ENCODE results near the gene ATP2B3.

- TF ChIP-seq TBL1XR1 (IDR thresholded peaks at IDR 0.05; ENCODE audit: low read length in 2 of 2) (no peak), JUND (IDR thresholded peaks at IDR 0.05; ENCODE audit: borderline replicate concordance, low read depth, low read length) (no peak), JUND (tag; IDR thresholded peaks at IDR 0.05; ENCODE audit: borderline replicate concordance, low read depth, low read length) (no peak), SP2 (IDR thresholded peaks at IDR 0.05; ENCODE audit: extremely low read depth, low read depth, low read length, poor library complexity, severe bottlenecking) (no peak), POLR2A (conservative IDR thresholded peaks at IDR 0.05) (no peak), OTX1 (CRISPR knock-in tag; IDR thresholded peaks at IDR 0.05) (no peak), NONO (IDR thresholded peaks at IDR 0.05; ENCODE audit: low read depth in 2 of 2, low read length in 1 of 2) (no peak)
Observed at GRCh38 chrX:153523269-153523668, 5.8 kb downstream of the ATP2B3 start.

Data from K562 (cell line).